Stimulated activated naive CD4-positive, alpha-beta T cell treated with Interleukin-2 at 50 U/mL for 16 hours (primary cell): Measurements from ENCODE around the gene DYNC1H1.

Experiments used
- DNase-seq: peaks from one replicate; lab custom pipeline; 2025; lab: John Stamatoyannopoulos, UW

The DYNC1H1 gene

DNA sequence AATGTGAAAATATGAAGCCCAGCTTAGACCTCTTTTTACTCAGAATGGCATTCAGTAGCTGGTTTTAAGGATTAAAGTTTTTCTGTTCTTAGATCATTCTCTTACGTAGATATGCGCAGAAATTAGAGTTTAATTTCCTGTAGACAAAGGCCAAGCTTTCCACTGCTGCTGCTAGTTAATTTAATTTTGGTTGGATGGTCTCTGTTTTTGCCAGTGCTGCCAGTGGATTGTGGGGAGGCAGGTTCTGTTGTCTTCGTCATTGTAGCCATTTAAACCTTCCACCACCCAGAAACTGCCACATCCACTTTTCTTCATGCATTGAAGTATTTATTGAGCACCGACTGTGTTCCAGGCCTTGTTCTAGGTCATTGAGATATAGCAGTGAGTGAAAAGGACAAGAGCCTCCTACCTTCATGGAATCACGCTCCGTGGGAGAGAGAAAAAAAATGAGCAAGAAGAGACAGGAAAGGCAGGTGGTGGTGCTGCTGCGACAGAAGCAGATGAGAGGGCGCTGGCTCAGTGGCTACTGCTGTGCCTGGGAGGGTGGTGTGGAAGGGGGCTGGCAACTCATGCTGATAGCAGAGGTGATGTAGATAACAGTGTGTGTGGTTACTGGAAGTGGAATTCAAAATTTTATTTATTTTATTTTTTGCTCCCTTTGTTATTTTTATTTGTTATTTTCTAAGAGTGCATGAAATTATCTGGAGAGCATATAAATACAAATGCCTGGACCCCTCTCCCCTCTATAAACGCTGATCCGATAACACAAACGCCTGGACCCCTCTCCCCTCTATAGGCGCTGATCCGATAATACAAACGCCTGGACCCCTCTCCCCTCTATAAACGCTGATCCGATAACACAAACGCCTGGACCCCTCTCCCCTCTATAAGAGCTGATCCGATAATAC, 33.3 kb downstream of the DYNC1H1 start:
- no peak for DNase-seq

DNA sequence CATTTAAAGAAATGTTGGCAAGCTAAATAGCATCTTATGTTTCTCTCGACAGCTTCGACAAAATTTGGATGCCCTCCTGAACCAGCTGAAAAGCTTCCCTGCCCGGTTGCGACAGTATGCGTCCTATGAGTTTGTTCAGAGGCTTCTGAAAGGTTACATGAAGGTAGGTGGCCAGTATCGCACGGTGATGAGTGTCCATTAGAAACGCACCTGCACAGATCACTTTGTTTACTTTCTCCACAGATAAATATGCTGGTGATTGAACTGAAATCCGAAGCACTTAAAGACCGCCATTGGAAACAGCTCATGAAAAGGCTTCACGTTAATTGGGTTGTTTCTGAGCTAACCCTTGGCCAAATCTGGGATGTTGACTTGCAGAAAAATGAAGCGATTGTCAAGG, 36.5 kb downstream of the DYNC1H1 start:
- DNase-seq = no peak

DNA sequence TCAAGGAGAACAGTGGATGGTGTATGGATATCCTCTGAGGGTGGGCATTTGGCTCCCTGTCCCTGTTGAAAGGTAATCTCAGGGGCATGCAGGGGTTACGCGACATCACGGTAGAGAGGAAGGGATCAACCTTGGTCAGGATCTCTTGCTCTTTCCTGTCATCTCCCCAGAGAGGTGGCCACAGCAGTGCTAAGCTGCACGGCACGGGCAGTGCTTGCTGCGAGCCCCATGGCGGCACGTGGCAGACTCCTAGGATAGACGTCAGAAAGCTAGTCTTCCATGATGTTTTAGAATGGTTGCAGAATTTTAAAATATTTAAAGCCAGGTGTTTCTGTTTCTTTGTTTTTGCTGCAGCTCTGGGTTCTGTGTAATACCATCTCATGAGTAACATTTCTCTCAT, 41.0 kb downstream of the DYNC1H1 start:
- DNase-seq = no peak

DNA sequence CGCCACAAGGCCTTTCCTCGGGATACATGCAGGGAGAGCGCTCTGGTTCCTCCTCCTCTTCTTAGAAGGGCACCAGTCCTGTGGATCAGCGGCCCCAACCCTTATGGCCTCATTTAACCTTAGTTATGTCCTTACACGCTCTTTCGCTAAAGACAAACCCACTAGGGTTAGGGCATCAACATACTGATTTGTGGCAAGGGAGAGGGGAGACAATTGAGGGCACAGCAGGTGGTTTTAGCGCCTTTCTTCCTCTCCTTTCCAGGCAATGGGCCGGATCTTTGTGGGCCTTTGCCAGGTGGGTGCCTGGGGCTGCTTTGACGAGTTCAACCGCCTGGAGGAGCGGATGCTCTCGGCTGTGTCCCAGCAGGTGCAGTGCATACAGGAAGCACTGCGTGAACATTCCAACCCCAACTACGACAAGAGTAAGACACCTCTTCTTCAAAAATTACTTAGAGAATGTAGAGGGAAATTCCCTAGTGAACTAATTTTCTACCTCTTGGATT, 43.6 kb downstream of the DYNC1H1 start:
- no peak for DNase-seq

DNA sequence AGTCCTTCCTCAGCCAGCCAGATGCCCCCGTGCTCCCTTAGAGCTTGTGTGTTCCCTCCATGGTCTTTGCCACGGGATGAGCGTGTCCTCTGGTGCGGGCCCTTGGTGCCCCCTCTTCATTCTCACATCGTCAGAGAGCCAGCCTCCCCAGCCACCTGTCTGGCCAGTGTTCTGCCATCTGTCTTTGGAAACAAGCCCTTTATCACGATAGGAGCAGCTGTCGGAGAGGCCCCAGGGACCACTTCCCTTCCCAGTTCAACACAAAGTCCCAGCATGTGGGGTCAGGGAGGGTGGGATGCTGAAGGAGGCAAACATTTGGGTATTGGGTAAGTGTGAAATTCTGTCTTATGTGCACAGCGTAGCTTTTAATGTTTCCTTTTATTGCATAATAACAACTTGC, 44.5 kb downstream of the DYNC1H1 start:
- no peak for DNase-seq

DNA sequence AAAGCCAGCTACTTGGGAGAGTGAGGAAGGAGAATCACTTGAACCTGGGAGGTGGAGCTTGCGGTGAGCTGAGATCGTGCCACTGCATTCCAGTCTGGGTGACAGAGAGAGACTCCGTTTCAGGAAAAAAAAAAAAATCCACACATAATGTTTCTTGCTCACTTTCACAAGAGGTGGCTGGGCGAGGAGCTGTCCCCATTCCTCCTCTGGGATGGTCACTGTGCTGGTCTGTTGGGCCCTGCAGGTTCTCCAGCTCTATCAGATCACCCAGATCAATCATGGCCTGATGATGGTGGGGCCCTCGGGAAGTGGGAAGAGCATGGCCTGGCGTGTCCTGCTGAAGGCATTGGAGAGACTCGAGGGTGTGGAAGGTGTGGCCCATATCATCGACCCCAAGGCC, 47.3 kb downstream of the DYNC1H1 start:
- DNase-seq = no peak

DNA sequence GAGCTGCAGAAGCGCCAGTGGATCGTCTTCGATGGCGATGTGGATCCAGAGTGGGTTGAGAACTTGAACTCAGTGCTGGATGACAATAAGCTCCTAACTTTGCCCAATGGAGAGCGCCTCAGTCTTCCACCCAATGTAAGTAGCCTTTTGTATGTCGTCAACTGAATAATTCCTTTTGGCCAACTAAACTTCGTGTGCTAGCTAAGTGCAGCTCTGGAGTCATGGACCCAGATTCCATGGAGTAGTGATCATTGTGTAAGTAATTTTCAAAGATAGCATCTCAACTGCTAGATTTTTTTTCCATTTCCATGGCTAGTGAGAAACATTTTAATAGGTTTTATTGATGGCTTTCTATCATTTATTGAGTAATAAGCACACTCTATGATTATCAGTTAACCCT, 48.0 kb downstream of the DYNC1H1 start:
- DNase-seq = no peak

DNA sequence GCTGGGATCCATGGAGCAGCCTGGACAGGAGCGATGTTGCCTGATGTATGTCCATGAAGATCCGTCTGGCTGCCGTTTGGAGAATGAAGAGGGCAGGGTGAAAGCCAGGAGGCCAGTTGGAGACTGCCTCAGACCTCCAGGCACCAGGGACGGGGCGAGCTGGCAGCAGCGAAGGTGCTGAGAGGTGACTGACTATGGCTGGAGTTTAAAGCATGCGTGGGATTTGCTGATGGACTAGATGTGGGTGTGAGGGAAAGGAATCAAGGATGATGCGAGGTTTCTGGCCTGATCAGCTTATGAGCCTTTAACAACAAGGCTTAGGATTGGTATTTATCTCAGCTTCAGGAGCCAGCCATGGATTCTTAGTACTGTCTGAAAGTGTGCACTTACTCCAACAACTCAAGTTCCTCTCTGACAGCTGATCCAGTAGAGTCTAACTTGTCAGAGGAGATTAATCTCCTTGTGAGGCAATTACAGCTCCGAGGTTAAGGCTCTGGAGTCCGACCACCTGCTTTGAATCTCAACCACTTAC, 49.4 kb downstream of the DYNC1H1 start:
- DNase-seq = no peak

DNA sequence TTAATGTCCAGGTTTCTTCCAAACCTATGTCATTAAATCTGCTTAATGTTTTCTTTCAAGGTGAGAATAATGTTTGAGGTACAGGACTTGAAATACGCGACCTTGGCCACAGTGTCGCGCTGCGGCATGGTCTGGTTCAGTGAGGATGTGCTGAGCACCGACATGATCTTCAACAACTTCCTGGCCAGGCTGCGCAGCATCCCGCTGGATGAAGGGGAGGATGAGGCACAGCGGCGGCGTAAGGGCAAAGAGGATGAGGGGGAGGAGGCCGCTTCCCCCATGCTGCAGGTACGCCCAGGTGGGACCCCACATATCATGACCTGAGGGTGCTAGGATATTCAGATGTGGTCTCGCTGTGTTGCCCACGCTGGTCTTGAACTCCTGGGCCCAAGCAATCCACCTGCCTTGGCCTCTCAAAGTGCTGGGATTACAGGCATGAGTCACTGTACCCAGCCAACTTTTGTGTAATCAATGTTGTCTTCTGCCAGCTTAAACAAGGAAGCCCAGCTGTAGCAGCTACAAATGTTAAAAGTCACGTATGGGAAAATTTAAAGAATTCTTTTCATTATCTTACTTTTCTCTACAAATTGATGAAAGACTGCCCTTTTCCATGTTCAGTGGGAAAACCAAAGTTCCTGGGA, 50.8 kb downstream of the DYNC1H1 start:
- DNase-seq = no peak

DNA sequence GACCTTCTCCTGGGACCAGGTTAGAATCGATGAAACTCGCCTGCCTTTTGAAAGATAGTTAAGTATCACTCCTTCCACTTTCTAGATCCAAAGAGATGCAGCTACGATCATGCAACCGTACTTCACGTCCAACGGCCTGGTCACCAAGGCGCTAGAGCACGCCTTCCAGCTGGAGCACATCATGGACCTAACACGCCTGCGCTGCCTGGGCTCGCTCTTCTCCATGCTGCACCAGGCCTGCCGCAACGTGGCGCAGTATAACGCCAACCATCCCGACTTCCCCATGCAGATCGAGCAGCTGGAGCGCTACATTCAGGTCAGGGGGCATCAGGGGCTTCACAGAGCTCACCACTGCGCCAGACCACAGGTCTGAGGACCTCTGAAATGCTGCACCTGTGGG, 51.4 kb downstream of the DYNC1H1 start:
- DNase-seq = no peak

DNA sequence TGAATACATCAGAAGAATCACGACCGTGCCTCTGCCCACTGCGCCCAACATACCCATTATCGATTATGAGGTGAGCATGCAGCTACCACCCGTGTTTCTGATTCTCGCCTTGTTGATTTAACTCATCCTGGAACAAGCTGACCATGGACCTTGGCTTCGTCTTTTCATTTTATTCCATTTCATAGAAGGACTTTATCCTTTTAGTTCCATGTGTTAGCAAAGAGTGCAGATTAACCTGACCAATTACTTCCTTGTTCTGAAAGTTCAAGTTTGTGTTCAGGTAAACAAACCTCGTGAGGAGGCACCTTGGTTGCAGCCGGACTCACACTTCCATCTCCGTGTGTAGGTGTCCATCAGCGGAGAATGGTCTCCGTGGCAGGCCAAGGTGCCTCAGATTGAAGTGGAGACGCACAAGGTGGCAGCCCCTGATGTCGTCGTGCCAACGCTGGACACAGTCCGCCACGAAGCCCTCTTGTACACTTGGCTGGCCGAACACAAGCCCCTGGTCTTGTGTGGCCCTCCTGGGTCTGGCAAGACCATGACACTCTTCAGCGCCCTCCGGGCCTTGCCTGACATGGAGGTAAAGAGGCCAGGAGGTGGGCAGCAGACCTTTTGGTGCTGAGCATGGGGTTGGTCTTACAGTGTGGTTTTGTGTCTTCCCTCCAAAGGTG, 52.2 kb downstream of the DYNC1H1 start:
- DNase-seq = no peak

DNA sequence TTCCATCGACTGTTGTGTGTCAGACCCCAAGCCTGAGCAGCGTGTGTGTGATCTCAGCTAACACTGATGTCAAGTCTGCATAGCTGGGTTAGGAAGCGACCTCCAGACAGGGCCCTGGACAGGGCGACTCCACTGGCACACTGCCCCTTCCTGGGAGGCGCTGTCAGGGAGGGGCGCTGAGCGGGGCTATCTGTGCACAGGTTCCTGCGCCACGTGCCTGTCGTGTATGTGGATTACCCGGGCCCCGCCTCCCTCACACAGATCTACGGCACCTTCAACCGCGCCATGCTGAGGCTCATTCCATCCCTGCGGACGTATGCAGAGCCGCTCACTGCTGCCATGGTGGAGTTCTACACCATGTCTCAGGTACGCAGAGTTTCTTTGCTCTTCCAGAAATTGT, 53.9 kb downstream of the DYNC1H1 start:
- no peak for DNase-seq

DNA sequence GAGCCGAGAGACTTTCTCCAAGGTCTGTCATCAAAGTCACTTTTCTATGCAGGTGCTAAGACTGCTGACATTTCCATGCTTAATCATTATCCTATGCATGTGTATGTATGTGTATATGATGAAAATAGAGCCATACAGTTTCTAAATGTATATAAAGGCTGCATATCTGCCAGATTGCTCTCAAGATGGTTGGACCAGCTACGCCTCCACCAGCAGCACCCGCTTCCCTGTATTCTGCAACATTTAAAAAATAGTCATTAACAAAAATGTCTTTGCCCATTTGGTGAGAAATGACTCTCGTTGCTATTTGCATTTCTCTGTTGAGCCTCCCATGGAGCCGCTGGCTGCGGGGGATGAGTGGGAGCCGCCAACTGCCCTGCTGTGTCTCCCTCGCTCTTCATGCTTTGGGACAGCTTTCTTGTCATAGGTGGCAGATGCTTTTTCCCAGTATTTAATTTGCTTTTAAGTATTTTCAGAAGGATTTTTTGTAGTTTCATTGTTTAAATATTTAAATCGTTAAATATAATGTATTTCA, 54.7 kb downstream of the DYNC1H1 start:
- DNase-seq = no peak

DNA sequence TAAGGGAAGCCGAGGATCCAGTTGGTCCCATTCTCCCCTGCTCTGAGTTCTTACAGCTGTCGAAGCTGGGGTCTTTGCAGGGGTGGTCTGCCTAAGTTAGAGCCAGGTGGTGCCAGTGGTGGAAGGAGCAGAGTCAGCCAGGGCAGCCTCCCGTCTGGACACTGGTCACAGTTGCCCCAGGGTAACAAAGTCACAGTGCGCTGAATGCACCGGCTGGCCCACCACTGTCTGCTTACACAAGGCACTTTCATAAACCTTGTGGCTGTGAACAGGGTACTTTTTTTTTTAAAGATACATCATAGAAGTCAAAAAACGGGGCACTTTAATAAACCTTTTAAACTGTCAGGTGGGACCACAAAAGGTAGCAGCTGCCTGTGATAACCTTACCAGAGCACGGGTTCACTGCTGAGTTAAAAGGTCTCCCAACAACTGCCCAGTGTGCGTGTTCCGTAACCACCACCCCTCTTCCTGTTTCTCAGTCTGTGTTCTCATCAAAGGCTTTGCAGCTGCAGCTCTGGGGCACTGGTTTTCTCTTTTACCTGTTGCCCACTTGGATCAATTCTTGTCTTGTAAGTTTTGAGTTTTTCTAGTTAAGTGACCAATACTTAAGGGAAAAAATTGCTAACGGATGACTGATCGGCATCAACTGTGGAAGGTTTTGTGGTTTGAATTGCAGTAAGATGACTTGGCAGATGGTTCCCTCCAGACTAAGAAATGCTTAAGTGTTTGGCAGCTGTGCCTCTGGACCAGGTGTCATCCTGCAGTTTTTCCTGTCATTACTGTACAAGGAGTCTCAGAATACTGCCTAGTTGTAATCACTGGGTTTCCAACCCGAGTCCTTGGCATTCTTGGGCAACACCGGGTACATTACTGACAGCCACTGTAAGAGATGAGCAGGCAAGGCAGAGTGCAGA, 55.9 kb downstream of the DYNC1H1 start:
- peak; percentile 17 for DNase-seq

DNA sequence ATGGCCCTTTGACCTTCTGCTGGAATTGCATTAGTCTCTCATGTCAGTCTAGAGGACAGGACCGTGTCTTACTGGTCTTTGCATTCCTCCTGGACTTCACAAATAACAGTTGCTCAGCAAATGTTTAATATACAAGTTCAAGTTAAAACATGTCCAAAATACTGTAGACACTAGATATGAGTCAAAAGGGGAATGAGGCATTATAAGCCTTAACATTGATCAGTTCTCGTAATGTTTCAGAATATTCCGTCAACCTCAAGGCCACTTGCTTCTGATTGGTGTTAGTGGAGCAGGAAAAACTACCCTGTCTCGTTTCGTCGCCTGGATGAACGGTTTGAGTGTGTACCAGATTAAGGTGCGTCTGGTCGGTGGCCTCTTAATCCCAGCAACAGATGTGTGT, 62.6 kb downstream of the DYNC1H1 start:
- DNase-seq = no peak

DNA sequence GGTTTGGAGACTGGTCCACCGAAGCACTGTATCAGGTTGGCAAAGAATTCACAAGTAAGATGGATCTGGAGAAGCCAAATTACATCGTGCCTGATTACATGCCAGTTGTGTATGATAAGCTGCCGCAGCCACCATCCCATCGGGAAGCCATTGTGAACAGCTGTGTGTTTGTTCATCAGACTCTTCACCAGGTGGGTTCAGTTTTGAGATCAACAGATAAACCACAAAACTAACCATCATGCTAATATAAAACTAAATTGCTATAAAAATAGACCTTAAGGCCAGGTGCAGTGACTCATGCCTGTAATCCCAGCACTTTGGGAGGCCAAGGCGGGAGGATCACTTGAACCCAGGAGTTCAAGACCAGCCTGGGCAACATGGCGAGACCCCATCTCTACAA, 63.6 kb downstream of the DYNC1H1 start:
- no peak for DNase-seq

DNA sequence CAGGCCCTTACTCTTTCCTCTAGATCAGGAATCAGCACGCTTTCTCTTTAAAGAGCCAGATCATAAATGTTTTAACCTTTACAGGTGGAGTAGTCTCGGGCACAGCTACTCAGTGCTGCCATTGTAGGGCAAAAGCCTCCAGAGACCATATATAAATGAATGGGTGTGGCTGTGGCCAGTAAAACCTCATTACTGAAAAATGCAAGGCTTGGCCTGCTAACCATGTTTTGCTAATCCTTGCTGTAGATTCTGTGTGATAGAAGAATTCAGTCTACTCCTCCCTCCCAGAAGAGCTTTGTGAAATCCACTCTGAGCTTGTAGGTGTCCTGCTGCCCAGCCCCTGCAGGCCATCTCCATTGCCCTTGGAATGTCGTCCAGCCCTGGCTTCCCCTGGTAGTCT, 64.4 kb downstream of the DYNC1H1 start:
- no peak for DNase-seq

DNA sequence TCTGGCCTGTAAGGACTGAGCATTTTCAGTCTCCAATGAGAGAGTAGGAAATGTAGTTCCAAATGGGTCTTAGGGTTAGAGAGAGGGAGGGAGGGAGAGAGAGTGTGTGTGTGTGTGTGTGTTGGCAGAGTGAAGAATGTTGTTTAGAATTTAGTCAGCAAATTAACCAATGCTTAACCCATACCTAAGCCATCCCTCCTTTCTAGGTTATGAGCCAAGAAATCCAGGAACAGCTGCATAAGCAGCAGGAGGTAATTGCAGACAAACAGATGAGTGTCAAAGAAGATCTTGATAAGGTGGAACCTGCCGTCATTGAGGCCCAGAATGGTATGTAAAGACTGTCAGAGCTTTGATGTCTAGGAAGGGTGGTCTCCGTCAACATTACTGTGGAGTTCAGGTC, 65.6 kb downstream of the DYNC1H1 start:
- no peak for DNase-seq

DNA sequence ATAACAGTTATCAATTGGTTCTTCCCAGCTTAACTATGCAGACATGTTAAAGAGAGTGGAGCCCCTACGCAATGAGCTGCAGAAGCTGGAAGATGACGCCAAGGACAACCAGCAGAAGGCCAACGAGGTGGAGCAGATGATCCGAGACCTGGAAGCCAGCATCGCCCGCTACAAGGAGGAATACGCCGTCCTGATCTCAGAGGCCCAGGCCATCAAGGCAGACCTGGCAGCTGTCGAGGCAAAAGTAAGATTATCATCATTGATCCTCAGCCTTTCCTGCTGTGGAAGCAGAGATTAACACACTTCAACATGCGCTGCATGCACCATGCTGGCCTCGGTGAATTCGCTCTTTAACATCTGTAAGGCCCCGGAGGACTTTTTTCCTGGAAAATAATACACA, 68.9 kb downstream of the DYNC1H1 start:
- DNase-seq = no peak

DNA sequence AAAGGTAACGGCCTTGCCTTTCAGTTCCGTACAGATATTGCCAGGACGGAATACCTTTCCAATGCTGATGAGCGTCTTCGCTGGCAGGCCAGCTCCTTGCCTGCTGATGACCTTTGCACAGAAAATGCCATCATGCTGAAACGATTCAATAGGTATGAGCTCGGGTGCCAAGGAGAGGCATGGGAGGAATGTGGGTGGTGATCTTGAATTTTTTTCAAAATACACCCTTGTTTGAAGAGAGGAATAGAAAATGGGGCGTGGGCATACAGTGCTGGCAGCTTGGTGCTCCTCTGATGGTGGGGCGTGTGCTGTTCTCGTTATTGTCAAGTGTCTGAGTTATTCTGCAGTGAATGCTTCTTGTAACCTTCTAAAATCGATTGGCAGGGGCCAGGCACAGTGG, 69.9 kb downstream of the DYNC1H1 start:
- DNase-seq = no peak

DNA sequence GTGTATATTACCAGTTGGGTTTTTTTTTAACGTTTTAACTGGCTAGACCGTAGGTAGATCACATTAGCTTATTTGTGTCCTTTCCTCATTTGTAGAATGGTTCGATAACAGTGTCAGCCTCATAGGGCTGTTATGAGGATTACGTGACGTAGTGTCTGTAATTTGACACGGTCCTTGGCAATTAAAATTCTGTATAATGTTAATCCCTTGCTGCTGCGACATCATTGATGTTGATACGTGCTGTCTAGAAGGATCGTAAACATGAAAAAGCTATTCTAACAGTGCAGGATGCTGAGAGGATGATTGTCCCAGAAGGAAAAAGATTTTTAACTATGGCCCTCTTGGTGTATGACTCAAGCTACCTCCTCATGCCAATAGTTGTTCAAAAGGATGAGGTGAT, 71.5 kb downstream of the DYNC1H1 start:
- DNase-seq = no peak
